ELF-1 (cell line): ENCODE results near the gene HSPB3.
A peak's percentile ranks its signal among the peaks of the same experiment; 100 is the strongest.
"Not testable (repeated sequence)": the region's sequence is repeated elsewhere in the genome, so short reads cannot be mapped to it uniquely, and the experiment has no call there.

Experiments used
- DNase-seq: peaks from one replicate; pipeline ENCODE4 v3.0.0-alpha.2; 2016; ENCODE audit warnings: low read depth, low spot score

The HSPB3 gene

GRCh38 chr5:54455413-54456157 lies at the start of gene HSPB3:
TSS of gene HSPB3 (plus strand) at chr5:54455699. CDS start at chr5:54455790, 91 bp downstream.
- DNase-seq = no peak

- no peak for DNase-seq
Observed at GRCh38 chr5:54411176-54411575, 44.3 kb upstream of the HSPB3 start.

GRCh38 chr5:54412913-54413312 lies 42.6 kb upstream of the HSPB3 start:
- no peak for DNase-seq

- DNase-seq = no peak
Observed at GRCh38 chr5:54415147-54415546, 40.4 kb upstream of the HSPB3 start.

- DNase-seq = peak; percentile 41
Observed at GRCh38 chr5:54415896-54416601, 39.5 kb upstream of the HSPB3 start.

DNA sequence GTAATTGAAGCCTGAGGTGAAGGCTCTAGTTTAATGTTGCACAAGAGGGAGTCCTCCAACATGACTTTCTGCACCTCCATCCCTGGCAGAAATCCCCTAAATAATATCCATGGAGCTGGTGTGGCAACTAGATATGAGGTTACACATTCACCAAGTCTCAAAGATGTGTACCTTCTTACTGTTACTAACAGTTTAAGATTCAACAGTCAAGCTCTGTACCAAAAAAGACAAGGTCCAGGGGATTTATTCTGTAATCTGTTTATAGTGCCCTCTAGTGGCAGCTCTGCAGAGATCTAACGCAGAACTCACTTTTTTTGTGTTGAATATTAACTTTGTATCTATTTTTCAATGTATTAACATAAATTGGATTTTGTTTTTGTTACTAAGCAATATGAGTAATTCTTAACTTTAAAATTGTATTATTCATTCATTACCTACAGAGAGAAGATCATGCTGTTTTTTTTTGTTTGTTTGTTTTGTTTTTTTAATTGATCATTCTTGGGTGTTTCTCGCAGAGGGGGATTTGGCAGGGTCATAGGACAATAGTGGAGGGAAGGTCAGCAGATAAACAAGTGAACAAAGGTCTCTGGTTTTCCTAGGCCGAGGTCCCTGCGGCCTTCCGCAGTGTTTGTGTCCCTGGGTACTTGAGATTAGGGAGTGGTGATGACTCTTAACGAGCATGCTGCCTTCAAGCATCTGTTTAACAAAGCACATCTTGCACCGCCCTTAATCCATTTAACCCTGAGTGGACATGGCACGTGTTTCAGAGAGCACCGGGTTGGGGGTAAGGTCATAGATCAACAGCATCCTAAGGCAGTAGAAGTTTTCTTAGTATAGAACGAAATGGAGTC lies 35.7 kb upstream of the HSPB3 start:
- not testable (repeated sequence) for DNase-seq

DNA sequence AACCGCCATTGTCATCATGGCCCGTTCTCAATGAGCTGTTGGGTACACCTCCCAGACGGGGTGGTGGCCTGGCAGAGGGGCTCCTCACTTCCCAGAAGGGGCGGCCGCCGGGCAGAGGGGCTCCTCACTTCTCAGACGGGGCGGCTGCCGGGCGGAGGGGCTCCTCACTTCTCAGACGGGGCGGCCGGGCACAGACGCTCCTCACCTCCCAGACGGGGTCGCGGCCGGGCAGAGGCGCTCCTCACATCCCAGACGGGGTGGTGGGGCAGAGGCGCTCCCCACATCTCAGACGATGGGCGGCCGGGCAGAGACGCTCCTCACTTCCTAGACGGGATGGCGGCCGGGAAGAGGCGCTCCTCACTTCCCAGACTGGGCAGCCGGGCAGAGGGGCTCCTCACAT lies 35.0 kb upstream of the HSPB3 start:
- not testable (repeated sequence) for DNase-seq

DNA sequence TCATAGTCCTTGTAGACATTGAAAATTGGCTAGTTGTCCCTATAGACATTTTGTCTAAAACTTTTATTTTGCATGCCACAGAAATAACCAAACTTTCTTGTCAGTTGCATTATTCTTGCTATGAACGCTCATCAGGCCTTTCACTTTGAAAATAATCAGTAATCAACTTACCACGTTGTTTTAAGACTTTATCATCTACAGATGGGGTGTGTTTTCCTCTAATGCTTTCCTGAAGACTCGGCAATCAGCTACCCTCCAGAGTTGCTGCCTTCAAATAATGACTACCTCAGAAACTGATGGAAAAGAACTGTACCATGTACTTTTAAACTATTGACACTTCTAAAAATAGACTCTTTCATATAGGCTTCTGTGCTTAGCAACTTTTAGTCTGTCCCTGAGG lies 33.5 kb upstream of the HSPB3 start:
- no peak for DNase-seq

DNA sequence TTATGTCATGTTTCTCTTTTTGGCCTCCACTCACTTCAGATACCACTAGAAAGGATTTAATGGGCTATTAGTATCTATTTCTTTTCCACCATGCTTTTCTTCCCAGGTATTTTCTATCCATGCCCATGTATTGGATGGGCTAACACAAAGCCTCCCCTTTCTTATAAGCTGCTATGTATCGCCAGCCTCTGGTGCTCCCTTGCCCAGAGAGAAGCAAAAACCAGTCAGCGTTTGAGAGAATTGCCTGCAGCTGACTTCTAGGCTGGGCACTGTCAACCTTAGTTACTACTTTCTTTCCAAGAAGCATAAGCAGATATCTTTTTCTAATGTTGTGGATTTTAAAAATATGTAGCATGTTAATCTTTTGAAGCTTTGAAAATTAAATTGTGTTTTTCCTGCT lies 30.2 kb upstream of the HSPB3 start:
- no peak for DNase-seq

DNA sequence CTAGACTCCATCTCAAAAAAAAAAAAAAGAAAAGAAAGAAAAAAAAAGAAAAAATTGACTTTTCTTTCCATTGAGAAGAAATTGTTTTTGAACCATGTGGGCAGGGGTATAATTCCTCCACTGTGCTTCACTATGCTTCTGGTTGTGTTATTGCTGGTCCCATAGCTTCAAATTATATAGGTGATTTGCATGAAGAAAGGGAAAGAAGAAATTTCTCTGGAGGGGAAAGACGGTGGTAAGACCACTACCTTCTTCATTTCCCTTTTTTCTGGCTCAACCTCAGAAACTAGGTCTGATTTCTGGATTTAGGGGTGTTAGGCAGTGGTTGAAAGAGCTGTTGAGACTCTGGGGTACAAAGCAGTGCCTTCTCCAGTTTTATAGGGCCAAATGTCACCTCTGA lies 29.3 kb upstream of the HSPB3 start:
- no peak for DNase-seq

- not testable (repeated sequence) for DNase-seq
Observed at GRCh38 chr5:54434650-54435049, 20.8 kb upstream of the HSPB3 start.

DNA sequence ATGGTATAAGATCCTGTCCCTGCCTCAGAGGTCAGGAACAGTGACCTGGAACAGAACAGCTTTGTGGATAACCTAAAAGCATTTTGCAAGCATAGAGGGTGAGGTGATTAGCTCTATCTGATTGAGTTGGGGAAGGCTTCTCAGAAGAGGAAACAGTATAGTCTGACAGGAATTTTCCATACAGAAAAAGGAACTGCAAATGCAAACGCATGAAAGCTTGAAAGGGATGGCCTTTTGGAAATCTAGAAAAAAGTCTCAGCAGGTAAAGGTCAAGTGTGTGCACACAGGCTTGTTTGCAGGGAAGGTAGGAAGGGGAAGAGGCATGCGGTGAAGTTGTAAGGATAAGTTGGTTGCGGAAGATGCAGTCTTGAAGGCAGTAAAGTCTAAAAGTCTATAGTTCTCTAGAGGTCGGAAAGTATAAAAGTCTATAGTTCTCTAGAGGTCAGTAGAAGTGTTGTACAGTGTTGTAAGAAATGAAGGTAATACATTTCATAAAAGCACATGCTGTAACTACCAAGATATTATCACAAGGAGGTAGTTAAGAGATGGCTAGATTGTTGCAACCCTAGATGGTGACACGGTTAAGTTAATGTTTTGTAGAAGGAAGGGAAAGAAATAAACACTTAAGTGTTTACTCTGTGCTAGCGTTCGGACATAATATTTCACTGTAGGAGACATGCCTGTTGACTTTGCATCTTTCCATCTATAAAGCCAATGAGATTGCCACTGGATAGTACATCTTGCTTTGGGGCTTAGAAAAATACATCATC lies 16.7 kb upstream of the HSPB3 start:
- DNase-seq = no peak

GRCh38 chr5:54440456-54440893 lies 15.0 kb upstream of the HSPB3 start:
- no peak for DNase-seq

DNA sequence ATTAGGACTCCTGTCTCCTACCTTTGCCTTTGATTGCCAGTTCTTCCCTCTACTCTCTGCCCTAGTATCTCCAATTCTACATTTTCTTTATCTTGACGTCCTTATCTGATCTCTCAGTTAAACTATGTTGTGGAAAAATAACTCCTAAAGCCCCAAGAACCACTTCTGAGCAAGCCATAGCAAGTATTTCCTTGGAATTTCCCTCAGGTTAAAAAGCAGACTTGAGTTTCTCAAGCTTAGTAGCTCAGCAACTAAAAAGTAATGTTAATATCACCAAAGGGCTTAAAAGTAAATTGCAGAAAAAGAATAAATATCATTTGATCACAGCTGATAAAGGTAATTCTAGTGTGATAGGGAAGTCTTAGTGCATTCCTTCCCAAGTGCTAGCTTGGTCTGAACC lies 13.2 kb upstream of the HSPB3 start:
- no peak for DNase-seq

GRCh38 chr5:54443270-54443669 lies 12.2 kb upstream of the HSPB3 start:
- DNase-seq = no peak

GRCh38 chr5:54445691-54446378 lies 9.7 kb upstream of the HSPB3 start:
- no peak for DNase-seq

GRCh38 chr5:54446379-54446732 lies 9.1 kb upstream of the HSPB3 start:
- no peak for DNase-seq

- no peak for DNase-seq
Observed at GRCh38 chr5:54449923-54450322, 5.6 kb upstream of the HSPB3 start.

GRCh38 chr5:54450542-54450941 lies 5.0 kb upstream of the HSPB3 start:
- peak; percentile 32 for DNase-seq

DNA sequence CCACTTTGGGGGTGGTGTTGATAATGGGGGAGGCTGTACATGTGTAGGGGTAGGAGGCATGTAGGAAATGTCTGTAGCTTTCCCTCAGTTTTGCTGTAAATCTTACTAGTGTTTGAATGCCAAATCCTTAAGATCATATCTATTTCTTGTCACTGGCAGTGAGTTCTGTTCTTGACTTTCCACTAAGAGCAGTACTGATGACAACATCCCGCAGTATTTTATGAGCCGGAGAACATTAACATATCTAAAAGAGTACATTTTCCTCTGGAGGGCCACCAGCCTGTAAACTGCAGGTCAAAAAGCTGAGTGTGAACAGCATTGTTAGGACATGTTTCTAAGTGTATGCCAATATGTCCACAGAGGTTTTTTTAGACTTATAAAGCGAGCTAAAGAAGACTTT lies 2.5 kb upstream of the HSPB3 start:
- DNase-seq = no peak

DNA sequence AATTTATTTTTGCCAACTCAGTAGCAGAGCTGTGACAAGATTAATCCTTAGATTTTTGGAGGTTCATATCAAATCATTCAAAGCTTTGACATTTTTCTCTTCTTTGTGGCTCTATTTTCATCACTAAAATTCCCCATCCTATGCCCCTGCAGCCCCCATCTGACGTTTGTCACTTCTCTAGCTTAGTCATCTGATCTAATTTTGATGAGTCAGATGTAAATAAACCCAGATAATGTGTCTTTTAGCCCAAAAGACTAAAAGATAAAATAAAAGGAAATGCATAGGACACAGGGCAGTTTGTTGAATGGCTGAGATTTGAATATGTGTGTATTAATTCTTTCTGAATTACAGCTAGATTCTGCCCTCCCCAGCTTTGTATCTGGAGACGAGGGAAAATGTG lies 897 bp upstream of the HSPB3 start:
- no peak for DNase-seq
